ENCODE measurements around the gene KCNK17. TPM values are rescaled to one million over a fixed set of nuclear protein-coding genes. Genes with fewer than 3 reads are reported as not detected.

The KCNK17 gene
- total RNA-seq, 4 donors from 2014 or later = 0.24 to 0.28 TPM; not detected in 2

DNA sequence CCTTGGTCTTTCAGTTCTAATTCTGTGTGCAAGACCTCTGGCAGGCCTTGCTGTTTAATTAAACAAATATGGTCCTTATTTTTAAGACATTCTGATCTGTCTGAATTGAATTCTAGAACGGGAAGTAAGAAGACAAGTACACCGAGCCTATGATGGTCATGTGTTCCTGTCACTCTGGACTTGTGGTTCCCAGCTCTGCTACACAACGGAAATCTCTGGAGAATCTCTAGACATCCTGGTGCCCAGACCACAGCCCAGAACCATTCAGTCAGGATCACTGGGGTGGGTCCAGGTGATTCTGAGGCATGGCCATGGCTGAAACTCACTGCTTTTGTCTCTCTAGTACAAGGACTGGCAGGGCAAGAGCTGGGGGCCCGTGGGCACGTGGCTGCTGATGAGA, 24.2 kb upstream of the KCNK17 start:
- TF ChIP-seq, protein P1, sequence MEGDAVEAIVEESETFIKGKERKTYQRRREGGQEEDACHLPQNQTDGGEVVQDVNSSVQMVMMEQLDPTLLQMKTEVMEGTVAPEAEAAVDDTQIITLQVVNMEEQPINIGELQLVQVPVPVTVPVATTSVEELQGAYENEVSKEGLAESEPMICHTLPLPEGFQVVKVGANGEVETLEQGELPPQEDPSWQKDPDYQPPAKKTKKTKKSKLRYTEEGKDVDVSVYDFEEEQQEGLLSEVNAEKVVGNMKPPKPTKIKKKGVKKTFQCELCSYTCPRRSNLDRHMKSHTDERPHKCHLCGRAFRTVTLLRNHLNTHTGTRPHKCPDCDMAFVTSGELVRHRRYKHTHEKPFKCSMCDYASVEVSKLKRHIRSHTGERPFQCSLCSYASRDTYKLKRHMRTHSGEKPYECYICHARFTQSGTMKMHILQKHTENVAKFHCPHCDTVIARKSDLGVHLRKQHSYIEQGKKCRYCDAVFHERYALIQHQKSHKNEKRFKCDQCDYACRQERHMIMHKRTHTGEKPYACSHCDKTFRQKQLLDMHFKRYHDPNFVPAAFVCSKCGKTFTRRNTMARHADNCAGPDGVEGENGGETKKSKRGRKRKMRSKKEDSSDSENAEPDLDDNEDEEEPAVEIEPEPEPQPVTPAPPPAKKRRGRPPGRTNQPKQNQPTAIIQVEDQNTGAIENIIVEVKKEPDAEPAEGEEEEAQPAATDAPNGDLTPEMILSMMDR (IDR thresholded peaks at IDR 0.05) = no peak
- DNase-seq (ENCODE audit: low spot score) (no peak), ATAC-seq (ENCODE audit: low FRiP score) (no peak)

DNA sequence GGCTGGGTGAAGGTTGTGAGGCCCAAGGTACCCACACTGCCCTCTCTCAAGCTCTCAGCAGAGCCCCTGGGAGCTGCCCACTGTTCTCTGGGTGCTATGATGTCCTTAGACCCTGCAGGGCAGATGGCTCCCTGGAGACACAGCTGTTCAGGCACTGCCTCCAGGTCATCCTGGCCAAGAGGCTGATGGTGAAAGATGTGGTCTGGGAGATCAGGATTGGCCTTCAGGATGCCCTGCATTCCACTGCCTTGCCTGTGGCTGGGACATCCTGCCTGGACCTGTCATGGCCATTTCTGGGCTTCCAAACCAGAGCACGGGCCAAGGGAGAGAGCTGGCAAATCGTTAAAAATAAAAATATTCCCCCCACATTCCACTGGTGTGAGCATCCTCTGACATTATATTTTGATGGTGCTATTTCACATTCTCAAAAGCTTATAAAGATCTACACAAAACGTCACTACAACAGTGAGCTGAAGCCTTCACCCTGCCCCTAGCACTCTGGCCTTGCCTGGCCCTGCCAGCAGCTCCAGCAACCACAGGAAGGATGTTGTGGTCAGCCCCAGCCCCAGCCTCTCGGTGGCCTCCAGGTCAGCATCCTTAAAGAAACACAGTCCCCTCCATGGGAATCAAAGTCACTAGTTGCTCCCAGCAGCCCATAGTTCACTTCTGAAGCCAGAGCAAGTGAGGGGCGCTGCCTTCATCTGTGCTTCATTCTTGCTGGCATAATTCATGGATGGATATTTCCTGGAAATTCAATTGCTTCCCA, 21.7 kb upstream of the KCNK17 start:
- DNase-seq (ENCODE audit: low spot score) (no peak), ATAC-seq (ENCODE audit: low FRiP score) (no peak)
- TF ChIP-seq, protein P1 (IDR thresholded peaks at IDR 0.05) = no peak

DNA sequence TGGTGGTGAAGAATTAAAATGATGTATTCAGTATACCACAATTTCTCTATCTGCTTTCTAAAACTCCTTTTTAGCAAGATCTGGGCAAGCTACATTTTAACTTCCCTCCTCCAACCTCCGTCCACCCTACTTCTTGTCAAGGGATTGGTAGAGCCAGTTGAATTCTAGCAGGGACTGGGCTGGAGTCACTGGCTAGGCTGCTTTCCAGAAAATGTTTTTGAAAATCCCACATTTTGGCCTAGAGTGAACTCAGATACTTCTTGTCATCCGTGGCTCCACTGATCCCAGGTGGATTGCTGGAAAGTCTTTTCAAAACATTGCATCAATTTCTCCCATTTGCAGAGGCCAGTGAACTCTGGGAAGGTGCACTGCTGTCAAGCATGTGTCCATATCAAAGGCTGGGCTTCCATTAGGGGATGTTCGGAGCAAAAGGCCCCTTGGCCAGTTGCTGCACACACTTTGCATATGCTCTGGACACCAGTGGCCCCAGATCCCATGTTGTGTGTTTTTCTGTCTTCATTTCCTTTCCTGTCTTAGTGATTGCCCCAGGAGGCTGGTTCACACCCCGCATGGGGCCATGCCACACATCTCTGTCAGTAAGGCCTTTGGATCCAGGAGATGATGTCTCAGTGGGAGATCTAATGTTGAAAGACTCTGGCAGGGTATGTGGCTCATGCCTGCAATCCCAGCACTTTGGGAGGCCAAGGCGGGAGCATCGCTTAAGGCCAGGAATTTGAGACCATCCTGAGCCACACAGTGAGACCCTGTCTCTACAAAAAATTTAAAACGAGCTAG, 19.6 kb upstream of the KCNK17 start:
- ATAC-seq (ENCODE audit: low FRiP score) (no peak), DNase-seq (ENCODE audit: low spot score) (no peak)

DNA sequence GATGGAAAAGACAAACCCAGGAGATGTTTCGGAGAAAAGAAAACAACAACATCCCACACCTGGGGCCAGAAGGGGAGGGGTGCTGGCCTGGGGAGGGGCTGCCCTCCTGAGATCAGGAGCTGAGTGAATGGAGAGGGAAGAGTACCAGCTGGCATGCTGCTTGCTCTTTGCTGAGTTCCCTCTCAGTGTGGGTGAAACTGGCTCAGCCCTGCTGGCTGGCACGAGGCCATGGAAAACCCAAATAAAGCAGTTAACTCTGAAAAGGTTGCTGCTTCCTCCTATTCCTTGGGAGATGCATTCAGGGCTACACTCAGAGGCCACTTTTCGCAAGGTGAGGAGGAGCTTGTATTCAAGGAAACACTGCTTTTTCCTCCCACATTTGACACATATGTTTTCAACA, 16.3 kb upstream of the KCNK17 start:
- no peak for DNase-seq (ENCODE audit: low spot score)

More for the DNA sequence above, 19.6 kb upstream of the KCNK17 start:
- TF ChIP-seq, protein P1 (IDR thresholded peaks at IDR 0.05) = no peak

DNA sequence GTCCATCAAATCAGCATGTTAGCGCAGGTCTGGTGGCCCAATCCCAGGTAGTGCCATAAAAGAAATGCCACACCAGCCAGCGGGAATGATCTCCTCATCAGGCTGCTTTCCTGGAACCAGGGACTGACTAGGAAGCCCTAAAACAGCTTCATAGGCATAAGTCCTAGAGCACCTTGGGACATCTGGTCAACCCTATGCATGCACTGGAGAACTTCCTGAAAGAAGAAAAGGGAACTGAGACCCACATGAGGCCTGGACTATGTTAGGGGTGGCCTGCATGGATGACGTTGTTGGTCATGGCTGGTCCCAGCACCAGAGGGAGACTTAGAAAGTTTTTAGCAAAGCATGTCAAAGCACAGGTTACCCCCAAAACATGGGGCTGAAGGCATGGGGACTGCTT, 15.8 kb upstream of the KCNK17 start:
- TF ChIP-seq, protein P1 (IDR thresholded peaks at IDR 0.05) = no peak
- ATAC-seq (ENCODE audit: low FRiP score) = no peak
- DNase-seq (ENCODE audit: low spot score) = no peak

More for the DNA sequence above, 16.3 kb upstream of the KCNK17 start:
- ATAC-seq (ENCODE audit: low FRiP score) = no peak
- TF ChIP-seq, protein P1 (IDR thresholded peaks at IDR 0.05) = no peak

DNA sequence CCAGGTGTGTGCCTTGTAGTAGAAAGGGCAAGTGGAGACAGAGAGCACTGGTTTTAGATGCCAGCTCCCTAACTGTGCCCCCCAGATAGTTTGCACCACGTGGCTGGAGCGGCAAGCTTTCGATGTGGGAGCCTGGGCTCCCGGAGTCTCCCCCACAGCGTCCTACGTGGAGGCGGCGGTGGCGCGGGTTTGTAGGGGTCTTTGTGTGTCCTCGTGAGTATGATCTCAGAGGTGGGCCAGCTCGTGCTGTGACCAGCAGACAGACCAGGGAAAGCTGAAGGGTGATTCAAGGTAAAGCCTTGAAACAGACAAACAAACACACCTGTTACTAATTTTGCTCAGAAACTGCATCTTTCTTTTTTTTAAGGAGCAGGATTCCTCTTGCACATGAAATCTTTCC, 13.8 kb upstream of the KCNK17 start:
- TF ChIP-seq, protein P1 (IDR thresholded peaks at IDR 0.05) = no peak
- ATAC-seq (ENCODE audit: low FRiP score) = no peak

More for the DNA sequence above, 13.8 kb upstream of the KCNK17 start:
- DNase-seq (ENCODE audit: low spot score) = no peak
